Vagina (tissue), 2 donors: ENCODE results near the gene ABCC8. TPM values are rescaled to one million over a fixed set of nuclear protein-coding genes. Genes with fewer than 3 reads are reported as not detected.

ENCODE experiments used
- DNase-seq, 2 donors: peaks; one replicate each; pipeline ENCODE4 v3.0.0-alpha.2; 2017; ENCODE audit errors: extremely low spot score in 2 of 2
- H3K27ac ChIP-seq: fragments of 200-600 bp; sonication (generic); one replicate; pipeline ENCODE4 v1.5.1; 2019
- H3K27me3 ChIP-seq: fragments of 200-600 bp; sonication (generic); one replicate; pipeline ENCODE4 v1.5.1; 2019
- H3K36me3 ChIP-seq, 2 donors: fragments of 200-600 bp; sonication (generic); one replicate each; pipeline ENCODE4 v1.5.1; 2017 to 2019
- H3K4me1 ChIP-seq: fragments of 200-600 bp; sonication (generic); one replicate; pipeline ENCODE4 v1.5.1; 2019
- H3K4me3 ChIP-seq, 2 donors: fragments of 200-600 bp; sonication (generic); 1 replicate in 1 of 2; 2 replicates in 1 of 2; pipeline ENCODE4 v1.5.1; 2016 to 2019
- H3K9me3 ChIP-seq: fragments of 200-600 bp; sonication (generic); one replicate; pipeline ENCODE4 v1.5.1; 2019
- POLR2A ChIP-seq, 2 donors: fragments of 450-650 bp; IDR thresholded peaks; one replicate each; pipeline ENCODE4 v1.6.1; 2017; ENCODE audit warnings: antibody characterized with exemption in 2 of 2, mild to moderate bottlenecking in 2 of 2, moderate library complexity in 2 of 2
- POLR2AphosphoS5 ChIP-seq, 2 donors: sonication (generic); formaldehyde crosslinking; IDR thresholded peaks; one replicate each; pipeline ENCODE4 v1.9.0; 2017; ENCODE audit warnings: antibody characterized with exemption in 2 of 2, mild to moderate bottlenecking in 2 of 2, low read depth in 1 of 2; ENCODE audit not compliant: insufficient read depth in 1 of 2
- intact Hi-C: fragments of 100-400 bp; cut with DNase I; formaldehyde crosslinking; loops from one replicate; pipeline ENCODE4 v1.15.1; 2023
- total RNA-seq: library from RNA; depleted of rRNA; stranded (reverse); fragments of >200 nt; gene quantifications from one replicate; pipeline ENCODE4 v1.2.3, GENCODE V29; 2016
- TF ChIP-seq, protein P1 (sequence below), 3 experiments: fragments of 450-650 bp in 2 of 3; fragments of 200-600 bp in 1 of 3; sonication (generic) in 1 of 3; IDR thresholded peaks; one replicate each; pipeline ENCODE4 v1.5.1; 2017 to 2019; ENCODE audit warnings: antibody characterized with exemption in 3 of 3, mild to moderate bottlenecking in 2 of 3, moderate library complexity in 2 of 3

ABCC8 gene
- total RNA-seq, 1 donor from 2014 or later, result 13.0 TPM

- H3K27me3 ChIP-seq, result no peaks in the 10 kb centered on the region
- intact Hi-C loops, result no loop called here
- no peak for TF ChIP-seq POLR2A (IDR thresholded peaks at IDR 0.05)
- TF ChIP-seq, protein P1, sequence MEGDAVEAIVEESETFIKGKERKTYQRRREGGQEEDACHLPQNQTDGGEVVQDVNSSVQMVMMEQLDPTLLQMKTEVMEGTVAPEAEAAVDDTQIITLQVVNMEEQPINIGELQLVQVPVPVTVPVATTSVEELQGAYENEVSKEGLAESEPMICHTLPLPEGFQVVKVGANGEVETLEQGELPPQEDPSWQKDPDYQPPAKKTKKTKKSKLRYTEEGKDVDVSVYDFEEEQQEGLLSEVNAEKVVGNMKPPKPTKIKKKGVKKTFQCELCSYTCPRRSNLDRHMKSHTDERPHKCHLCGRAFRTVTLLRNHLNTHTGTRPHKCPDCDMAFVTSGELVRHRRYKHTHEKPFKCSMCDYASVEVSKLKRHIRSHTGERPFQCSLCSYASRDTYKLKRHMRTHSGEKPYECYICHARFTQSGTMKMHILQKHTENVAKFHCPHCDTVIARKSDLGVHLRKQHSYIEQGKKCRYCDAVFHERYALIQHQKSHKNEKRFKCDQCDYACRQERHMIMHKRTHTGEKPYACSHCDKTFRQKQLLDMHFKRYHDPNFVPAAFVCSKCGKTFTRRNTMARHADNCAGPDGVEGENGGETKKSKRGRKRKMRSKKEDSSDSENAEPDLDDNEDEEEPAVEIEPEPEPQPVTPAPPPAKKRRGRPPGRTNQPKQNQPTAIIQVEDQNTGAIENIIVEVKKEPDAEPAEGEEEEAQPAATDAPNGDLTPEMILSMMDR (IDR thresholded peaks at IDR 0.05), result no peak
- no peak for DNase-seq
- H3K36me3 ChIP-seq, result peaks cover 0 to 51% of the 10 kb centered on the region in 2 donors
- no peak overlapping the region for H3K4me3 ChIP-seq
- H3K27ac ChIP-seq, result no peak overlapping the region
- no peaks in the 10 kb centered on the region for H3K4me1 ChIP-seq
- peaks cover 26% of the 10 kb centered on the region for H3K9me3 ChIP-seq
Measured at GRCh38 chr11:17369684-17370243, 106.9 kb downstream of the ABCC8 start.

DNA sequence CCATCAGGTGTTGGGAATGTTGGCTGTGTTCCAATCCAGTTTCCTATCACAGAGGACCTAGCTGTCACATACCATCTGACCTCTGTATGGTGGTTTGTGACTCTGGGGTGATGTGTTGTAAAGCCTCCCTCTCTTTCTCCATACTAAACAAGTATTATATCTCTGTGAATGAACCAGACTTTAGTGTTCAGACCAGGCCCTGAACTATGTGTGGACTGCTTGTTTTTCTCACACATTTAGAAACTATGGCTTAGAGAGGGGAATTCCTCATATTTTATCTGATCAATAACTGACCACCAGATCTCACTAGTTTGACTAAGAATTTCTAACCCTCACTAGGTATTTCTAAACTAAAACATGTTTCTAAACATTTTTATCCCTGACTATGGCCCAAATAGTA is 107.6 kb downstream of the ABCC8 start:
- Histone ChIP-seq H3K27me3 (no peaks in the 10 kb centered on the region), H3K9me3 (peaks cover 26% of the 10 kb centered on the region), H3K27ac (no peak overlapping the region), H3K4me3 (no peak overlapping the region), H3K4me1 (no peaks in the 10 kb centered on the region), H3K36me3 (peaks cover 0 to 50% of the 10 kb centered on the region in 2 donors)
- TF ChIP-seq POLR2AphosphoS5 (IDR thresholded peaks at IDR 0.05; ENCODE audit: insufficient read depth in 1 of 2, low read depth in 1 of 2) (no peak), POLR2A (IDR thresholded peaks at IDR 0.05) (no peak)
- TF ChIP-seq, protein P1 (IDR thresholded peaks at IDR 0.05), result no peak
- DNase-seq, result no peak
- intact Hi-C loops, result no loop called here

- no peaks in the 10 kb centered on the region for H3K4me1 ChIP-seq
- DNase-seq, result no peak
- H3K27me3 ChIP-seq, result no peaks in the 10 kb centered on the region
- H3K36me3 ChIP-seq, result peaks cover 0 to 45% of the 10 kb centered on the region in 2 donors
- H3K27ac ChIP-seq, result no peak overlapping the region
- no peak overlapping the region for H3K4me3 ChIP-seq
- H3K9me3 ChIP-seq, result peaks cover 26% of the 10 kb centered on the region
- no peak for TF ChIP-seq POLR2A (IDR thresholded peaks at IDR 0.05)
- TF ChIP-seq POLR2AphosphoS5 (IDR thresholded peaks at IDR 0.05; ENCODE audit: insufficient read depth in 1 of 2, low read depth in 1 of 2), result no peak
- TF ChIP-seq, protein P1 (IDR thresholded peaks at IDR 0.05), result no peak
- intact Hi-C loops, result no loop called here
Measured at GRCh38 chr11:17368551-17368950, 108.1 kb downstream of the ABCC8 start.

DNA sequence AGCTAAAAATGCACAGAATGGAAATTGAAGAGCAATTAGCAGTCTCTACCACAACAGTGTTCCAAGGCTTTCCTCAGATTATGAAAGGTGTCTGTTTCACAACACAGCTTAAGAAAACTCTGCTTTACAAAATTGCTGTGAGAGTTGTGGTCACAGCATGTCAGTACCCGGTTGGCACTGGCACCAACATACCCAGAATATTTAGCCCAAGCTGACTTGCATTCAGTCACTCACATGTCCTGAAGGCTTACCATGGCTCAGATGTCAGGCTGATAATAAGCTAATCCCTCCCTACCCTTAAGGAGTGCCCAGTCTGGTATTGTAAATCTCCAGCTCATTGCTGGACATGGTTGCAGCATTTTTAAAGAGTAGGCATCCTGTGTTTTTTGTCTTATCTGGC is 110.2 kb downstream of the ABCC8 start:
- Histone ChIP-seq H3K27ac (no peak overlapping the region), H3K4me1 (no peaks in the 10 kb centered on the region), H3K4me3 (no peak overlapping the region), H3K27me3 (no peaks in the 10 kb centered on the region), H3K9me3 (peaks cover 13% of the 10 kb centered on the region), H3K36me3 (peaks cover 0 to 26% of the 10 kb centered on the region in 2 donors)
- intact Hi-C loops, result no loop called here
- TF ChIP-seq, protein P1 (IDR thresholded peaks at IDR 0.05), result no peak
- no peak for TF ChIP-seq POLR2AphosphoS5 (IDR thresholded peaks at IDR 0.05; ENCODE audit: insufficient read depth in 1 of 2, low read depth in 1 of 2)
- no peak for TF ChIP-seq POLR2A (IDR thresholded peaks at IDR 0.05)
- DNase-seq, result no peak

GRCh38 chr11:17354601-17354991 is 122.0 kb downstream of the ABCC8 start:
- intact Hi-C loops, result no loop called here
- Histone ChIP-seq H3K27ac (no peak overlapping the region), H3K9me3 (no peaks in the 10 kb centered on the region), H3K4me3 (no peak overlapping the region), H3K4me1 (peaks cover 25% of the 10 kb centered on the region), H3K27me3 (no peaks in the 10 kb centered on the region), H3K36me3 (no peaks in the 10 kb centered on the region)
- no peak for DNase-seq
- TF ChIP-seq, protein P1 (IDR thresholded peaks at IDR 0.05), result peak in 2 of 3 experiments; percentile 31 to 35
- TF ChIP-seq POLR2AphosphoS5 (IDR thresholded peaks at IDR 0.05; ENCODE audit: insufficient read depth in 1 of 2, low read depth in 1 of 2), result no peak
